GM04503 (cell line): Measurements from ENCODE around the gene CLDN24.

Experiments used
- DNase-seq: peaks from one replicate; pipeline ENCODE4 v3.0.0-alpha.2; 2012; ENCODE audit warnings: low read depth

The CLDN24 gene

DNA sequence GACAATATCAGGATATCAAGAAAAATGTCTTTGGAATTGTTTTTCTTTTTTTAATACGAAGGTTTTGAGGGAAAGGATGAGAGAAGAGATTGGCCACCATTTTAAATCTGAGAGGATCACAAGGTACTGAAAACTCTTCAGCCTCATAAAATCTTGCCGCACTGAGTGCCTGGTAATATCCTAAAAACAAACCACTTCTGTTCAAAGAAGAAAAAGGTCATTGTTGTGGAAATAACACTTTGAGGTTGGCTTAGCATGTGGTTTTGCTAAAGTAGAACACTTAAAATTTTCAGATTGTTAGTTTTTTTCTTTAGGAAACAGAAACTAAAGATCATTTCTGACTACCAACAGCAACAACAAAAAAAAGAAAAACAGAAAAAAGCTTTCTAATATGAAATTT is 1.1 kb downstream of the CLDN24 start:
- DNase-seq: no peak

DNA sequence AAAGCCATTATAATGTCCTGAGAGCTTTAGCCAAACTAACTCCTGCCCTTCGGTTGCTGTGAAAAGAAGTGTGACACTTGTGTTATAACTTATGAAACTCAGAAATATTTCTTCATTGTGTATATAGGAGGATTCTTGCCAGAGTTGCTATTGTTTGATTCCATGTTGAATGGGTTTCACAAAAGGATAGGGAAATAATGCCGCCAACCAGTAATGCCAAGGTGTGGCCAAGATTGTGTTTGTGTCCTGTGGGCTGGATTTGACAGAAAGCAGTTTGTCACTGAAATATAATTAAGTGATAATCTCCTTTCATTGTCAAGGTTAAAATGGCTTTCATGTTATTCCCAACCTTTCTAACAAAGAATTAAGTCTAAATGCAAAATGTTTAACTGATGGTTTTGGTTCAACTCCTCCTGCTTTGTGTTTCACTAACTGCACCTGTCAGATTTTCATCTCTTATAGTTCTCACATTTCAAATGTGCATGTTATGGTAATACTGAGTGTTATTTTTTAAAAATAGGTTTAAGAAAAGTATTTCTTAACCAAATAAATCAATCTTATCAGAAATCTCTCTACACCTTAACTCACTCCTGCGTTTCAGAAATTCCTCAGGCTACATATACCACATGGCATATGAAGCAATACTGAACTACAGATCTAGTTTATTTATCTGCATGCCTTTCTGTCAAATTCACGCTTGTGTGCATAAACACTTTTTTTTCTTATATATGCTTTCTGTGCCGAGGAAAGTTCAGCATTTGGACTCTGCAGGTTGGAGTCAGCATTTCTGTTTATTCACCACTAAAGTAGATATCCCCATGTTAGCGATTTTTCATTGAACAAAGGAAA is 1.8 kb downstream of the CLDN24 start, which contains the start of gene CLDN22:
Gene CLDN22 (minus strand): TSS at position 66 of the 849 bp plus-strand sequence. CDS start 58 bp downstream, at position 8.
- DNase-seq: no peak

DNA sequence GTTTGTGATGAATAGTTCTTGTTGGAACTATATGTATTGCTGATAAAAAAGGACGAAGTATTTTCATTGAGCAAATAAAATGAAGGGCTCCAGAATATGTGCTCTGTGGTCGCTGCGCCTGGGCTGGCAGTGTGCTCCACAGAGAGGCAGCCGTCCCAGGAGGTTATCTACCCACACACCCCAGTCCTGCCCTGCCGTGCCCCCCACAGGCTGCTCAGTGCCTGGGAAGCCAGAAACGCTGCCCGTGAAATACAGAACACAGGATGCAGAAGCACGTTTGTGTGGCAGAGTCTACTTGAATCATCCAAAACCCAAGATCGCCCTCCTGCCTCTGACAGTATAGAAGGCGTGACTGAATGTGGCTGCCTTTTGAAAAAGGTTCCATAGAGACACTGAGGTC is 3.6 kb downstream of the CLDN24 start:
- DNase-seq: no peak

DNA sequence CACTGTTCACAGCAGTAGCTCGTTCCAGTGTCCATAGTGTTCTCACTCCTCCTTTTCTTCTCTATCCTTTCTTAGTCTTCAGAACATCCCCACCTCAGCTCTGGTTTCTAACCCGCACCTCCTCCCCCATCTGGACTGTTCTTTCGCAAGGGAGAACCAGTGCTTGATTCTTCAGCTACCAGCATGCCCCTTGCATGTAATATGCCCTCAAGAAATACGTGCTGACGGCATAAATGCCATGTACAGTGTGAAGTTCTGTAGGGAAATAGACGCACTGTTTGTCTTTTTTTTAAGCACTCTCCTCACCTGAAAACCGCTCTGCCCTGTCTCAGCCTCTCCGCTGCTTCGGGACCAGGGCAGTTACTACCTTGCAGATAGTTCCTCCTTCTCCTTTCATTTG is 7.4 kb downstream of the CLDN24 start:
- DNase-seq: no peak

DNA sequence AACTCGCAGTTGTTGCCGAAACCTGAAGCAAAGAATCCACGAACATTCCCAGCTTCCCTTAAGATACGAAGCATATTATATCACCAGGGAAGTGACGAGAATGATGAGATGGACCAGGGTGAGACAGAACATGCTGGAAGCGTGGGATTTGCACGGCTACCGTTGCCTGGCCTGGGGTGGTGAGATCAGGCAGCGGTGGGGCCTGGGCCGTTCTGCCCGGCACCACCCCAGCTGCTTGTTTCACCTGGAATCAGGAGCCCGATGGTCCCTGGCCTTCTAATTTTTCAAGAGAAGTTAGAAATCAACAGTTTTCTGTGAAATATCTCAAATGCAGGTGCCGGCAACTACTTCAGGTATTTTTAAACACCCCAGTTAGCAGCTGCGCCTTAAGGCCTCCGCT is 7.9 kb downstream of the CLDN24 start:
- DNase-seq: no peak

DNA sequence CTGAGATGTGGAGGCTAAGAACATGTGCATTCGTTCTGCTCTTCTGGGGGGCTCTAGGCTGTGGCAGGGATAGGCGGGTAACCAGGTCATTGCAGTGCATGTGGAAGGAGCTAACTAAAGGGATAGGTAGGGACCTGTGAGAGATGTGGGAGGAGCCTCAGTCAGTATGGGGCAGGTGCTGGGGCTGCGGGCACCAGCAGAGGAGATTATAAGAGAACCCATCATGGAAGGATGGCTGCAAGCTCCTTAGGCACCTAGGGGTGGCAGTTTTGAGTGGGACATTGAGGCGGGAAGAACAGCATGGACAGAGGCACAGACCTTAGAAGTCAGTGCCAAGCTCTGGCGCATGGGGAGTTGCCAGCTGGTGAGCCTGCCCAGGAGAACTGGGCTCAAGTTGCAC is 9.4 kb downstream of the CLDN24 start:
- no peak for DNase-seq

DNA sequence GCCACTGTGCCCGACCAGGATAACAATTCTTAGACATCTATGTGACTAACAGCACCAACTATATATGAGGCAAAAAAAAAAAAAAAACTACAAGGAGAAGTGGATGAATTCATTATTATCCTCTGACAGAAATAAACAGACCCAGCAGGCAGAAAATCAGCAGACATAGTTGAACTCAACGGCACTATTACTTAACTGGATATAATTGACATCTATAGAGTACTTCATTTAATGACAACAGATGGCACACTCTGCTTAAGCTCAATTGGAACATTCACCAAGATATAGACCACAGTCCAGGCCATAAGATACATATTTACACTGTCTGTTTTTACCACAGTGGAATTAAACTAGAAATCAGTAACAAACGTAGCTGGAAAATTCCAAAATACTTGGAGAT is 15.4 kb downstream of the CLDN24 start:
- DNase-seq: no peak

DNA sequence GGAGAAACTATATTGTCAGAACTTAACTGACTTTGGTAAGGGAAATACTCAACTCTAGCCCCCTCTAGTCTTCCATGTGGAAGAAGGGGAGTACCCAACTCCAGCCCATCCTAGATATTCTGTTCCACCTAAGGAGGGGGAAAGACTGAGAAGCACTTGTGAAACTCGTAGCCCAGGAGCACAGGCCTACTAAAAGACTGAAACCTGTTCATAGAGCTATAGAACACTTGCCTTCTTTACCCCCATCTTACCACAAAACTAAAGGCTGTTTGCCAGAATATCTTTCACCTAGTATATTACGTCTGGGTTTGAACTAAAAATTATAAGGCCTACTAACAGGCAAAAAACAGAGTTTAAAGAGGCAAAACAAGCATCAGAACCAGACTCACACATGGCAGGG is 17.7 kb downstream of the CLDN24 start:
- DNase-seq: no peak

DNA sequence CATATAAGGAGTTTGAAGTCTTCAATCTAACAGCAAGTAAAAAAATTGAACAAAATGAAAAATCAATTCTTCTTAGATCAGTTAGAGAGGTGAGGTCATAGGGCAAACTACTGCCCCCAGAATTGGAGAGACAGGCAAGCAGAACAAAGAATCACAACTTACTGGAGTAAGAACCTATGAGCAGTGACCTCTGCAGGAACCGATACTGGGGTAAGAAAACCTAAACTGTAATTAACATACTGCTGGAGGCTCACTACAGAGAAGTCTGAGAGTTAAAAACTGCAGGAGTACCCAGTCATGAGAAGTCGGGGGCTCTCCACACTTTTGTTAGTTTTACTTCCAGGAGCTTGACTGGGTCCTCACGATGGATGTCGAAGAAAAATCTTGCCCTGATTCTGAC is 18.2 kb downstream of the CLDN24 start:
- no peak for DNase-seq

DNA sequence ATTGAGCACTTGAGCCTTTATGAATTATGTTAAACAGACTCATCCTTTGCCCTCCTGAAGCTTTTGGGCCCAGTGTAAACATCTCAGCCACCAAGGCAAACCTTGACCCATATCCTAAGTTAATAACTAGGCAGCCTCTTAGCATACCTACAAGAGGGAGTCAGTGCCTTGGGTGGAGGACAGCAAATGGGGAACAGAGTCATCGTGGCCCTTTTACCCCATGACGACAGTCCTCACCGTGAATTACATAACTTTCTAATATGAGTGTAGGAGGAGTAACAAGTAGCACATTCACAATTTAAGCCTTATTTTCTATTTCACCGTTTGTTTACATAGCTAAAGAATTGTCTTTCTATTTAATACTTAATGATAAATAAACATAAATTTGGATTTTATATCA is 18.9 kb downstream of the CLDN24 start:
- no peak for DNase-seq

DNA sequence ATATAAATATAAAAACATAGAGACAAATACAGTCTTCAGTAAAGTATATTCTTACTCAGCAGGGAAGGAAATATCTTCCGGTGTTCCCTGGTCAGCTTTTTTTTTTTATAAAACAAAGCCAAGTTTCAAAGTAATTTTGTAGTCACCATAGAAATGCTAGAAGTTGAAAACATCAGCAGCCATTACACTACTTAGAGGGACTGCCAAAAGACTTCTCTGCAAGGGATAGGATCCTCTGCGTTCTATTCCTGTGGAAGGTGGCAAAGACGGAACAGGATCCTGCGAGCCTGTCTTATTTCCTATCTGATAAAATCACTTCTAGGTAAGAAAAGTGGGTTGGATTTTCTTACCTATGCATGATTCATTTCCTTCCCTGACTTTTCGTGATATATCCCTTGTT is 21.6 kb downstream of the CLDN24 start:
- DNase-seq: no peak

DNA sequence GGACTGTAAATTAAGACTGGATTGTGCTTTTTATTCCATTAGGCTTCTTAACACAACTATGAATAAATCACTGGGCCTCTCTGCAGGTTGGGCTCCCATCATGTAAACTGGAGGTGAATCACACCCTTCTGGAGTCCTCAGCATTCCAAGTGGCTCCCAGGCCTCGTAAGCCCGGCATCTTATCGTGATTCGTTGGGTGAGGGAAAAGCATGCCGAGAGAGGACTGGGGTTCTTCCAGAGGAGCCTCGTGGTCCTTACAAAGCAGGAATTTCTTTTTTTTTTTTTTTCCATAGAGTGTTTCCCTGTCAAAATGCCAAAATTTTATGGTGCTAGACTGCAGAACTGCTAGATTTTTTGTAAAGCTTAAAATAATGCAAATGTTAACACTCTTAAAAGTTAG is 22.2 kb downstream of the CLDN24 start:
- DNase-seq: no peak

DNA sequence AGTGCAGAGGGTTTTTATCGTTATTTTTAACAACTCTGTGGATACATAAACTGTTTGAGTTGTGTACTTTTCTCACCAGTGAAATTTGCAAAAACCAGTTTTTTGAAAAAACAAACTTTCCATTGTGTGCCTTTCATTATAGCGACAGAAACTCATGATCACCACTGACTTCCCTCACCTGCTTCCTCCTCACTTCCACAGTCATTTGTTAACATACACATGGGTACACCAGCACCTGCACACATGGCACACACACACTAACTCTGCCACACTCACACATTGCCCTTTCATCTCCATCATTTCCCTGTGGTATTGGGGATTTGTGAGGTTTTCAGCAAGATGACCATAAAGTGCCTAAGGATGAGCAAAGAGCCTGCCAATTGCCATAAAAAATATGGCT is 22.8 kb downstream of the CLDN24 start:
- no peak for DNase-seq

DNA sequence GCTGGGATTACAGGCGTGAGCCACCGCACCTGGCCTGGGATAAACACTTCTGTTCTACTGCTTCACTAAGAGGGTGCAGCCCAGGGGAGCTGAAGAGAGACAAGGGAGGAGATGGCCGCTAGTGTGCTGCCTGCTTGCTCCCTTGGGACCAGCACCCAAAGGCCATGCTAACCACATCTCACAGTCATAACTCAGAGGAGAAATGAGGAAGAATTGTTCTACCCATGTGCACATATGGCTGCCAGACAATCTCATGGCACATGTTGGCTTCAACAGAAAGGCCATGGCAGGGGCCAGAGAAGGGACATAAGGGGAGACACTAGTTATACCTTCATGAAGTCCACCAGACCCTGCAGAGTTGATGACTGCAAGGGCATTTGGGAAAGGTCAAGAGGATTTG is 24.6 kb downstream of the CLDN24 start:
- no peak for DNase-seq

DNA sequence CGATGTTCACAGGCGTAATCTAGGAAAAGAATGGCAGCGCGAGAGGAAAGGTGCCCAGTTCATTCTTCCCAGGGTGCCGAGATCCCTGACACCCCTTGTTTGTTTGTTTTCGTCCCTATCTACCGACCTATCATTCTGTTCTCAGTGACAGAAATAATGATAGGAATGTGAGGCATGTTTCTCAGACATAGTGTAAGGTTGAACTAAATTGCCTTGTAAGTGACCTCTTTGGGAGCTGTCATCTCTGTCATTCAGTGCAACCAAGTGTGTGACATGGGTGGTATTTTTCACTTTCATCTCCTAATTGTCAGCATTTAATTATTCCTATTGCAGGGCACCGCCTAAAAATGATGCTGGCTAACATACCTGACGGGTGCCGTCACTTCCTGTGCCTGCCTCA is 26.5 kb downstream of the CLDN24 start:
- DNase-seq: no peak

DNA sequence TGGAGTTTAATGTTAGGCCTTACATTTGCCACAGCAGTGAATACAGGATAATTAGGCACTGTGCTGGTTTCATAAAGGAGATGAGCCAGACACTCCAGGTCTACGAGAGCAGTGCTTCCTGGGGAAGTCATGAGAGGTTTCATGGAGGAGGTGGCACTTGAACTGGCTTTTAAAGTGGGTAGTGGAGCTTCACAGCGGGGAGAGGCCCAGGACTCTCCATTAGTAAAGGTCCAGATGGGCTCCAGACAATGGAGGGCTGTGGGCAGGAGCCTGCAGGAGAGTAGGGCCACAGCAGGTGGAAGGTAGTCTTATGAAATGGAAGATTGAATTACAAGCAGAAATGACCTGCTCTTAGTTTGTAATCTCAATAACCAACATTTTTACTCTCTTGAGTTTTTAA is 31.2 kb downstream of the CLDN24 start:
- DNase-seq: no peak

DNA sequence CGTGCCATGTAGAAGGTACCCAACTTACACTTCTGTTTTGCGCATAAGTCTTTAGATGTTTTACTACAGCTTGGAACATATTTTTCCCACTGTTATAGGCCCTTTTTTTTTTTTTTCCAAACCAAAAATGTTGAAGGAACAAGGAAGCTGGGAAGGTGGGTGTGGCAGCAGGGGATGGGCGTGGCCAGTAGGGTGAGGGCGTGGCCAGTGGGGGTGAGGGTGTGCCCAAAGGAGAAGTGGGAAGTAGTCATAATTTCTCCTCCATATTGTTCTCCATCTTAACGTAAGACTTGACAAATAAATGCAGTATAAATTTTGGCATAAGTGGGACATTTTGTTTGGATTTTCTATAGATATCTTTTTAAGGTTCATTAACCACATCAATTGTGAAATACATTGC is 32.5 kb downstream of the CLDN24 start:
- DNase-seq: no peak

DNA sequence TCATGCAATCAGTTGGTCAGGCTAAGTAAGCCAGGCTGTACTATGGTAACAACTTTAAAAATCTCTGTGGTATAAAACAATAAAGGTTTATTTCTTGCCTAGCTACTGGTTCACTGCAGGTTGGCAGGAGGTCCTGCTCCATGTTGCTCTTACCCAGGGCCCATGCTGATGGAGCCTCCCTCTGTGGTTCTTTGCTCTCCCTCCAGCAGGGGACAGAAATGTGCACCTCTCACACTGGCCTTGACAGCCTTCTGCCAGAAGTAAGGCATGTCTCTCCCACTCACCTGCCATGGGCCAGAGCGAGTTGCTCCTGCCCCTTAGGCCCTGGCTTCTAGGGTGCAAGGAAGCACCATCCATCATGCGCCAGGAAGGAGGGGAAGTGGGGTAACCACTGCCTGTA is 33.3 kb downstream of the CLDN24 start:
- DNase-seq: no peak

DNA sequence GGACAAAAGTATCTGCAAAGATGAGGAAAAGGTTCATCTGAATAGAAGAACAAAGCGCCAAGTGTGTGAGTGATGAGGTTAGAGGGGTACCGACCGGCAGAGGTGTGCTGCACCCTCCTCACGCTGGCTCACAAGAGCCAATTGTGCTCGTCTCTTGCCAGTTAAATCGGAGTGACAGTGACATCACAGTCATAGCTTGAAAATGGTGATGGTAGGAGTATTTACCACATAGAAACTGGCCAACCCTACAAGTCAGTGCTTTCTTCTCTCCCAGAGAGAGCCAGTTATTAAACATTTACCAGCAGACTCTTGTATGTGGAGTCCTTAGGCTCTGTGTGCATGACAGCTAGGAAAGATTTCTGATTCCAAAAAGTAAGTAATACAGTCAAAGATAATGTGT is 34.5 kb downstream of the CLDN24 start:
- no peak for DNase-seq

DNA sequence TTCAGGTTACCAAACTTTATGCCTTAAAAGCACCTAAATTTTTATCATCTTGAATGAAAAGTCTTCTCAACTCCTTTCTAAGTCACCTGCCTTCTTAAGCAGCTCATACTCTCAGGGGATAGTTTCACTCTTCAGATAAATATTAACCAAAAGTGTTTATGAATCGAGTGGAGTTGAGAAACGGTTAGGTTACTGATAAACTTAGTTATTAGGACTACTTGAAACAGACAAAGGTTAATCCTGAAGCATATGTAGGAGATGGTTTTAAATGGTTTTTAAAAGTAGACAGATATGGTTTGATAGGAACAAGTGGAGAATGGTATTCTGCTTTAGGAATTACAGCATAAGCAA is 34.9 kb downstream of the CLDN24 start:
- DNase-seq: no peak

DNA sequence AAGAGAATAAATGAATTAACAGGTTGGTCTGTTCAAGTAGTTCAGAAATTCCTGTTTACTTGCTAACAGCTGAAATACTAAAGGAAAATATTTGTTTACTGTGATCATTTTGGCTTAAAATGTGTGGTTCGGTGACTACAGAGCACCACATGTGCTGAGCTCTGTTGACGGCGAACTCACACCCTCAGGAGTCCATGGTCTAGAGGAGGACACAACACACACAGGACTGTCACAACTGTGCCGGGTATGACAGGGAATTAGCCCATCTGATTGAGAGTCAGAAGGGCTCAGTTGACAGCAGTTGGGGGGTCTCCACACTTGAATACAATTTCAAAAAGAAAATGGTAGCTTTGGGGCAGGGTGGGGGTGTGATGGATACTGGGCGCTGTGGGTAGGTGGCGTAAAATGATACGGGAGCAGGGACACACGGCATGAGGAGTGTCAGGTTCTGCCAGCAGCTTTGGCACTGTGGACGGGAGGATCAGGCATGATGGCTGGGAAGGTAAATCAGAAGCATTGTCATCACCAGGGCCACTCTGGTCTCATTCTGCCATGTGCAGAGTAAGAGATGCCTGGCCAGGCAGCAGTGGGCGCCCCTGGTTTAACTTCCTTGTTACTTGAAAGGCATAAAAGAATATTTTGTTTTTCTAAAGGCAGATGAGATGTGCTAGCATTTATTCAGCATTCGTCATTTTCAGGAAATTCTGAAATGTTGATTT is 35.5 kb downstream of the CLDN24 start:
- DNase-seq: no peak

DNA sequence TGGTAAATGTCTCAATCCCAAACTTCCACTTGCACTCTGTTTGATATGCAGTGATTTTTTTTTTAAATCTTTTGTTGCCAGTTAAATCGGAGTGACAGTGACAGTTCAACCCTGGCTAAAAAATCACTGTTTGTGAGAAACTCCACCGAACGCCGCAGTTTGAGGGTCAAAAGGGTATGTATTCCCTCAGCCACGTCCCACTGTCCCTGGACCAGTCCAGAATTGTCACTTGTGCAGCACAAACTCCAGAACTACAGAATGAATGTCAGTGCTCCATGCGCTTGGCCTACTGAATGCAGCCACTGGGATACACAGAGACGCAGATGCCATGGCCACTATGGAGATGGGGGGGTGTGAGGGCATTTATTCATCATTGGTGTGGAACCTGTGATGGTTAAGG is 36.3 kb downstream of the CLDN24 start:
- DNase-seq: no peak

DNA sequence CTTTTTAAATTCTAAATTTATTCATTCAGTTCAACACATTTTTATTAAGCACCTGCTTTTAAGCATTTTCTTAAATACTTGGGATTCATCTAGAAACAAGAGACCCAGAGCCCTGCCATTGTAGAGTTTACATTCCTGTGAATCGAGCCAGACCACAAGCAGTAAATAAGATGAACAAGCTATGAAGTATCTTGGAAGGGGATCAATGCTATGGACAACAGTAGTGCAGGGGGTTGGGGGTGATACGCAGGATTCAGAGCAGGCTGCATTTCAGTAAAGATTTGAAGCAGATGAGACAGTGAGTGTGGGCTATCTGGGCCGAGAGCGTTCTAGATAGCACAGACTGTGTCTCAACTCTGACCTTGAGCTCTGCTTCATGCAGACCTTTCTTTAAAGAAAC is 37.3 kb downstream of the CLDN24 start:
- DNase-seq: no peak

DNA sequence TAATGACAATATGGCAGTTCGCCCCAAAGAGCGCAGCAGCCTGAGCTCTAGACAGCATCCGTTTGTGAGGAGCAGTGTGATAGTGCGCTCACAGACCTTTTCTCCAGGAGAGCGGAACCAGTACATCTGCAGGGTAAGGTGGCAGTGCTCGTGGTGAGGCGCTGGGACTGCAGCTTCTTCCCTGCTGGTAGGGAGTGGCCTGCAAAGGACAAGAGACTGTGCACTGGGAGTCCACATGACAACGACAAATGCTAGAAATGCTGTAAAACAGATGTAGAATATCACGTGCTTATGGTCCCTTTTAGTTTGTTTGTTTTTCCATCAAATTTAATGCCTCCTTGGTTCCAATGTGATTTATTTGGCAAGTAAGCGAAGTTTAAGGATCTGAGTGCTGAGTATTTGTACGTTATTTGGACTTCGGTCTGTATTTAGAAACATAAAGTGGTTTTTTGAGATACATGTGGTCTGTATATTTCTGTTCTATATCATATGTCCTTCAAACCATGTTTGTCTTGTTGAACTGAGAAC is 37.9 kb downstream of the CLDN24 start:
- DNase-seq: no peak
